ENCODE results near the gene ZKSCAN4. TPM values are rescaled to one million over a fixed set of nuclear protein-coding genes. Genes with fewer than 3 reads are reported as not detected.
A peak's percentile ranks its signal among the peaks of the same experiment; 100 is the strongest.

The ZKSCAN4 gene
- polyA plus RNA-seq (2013, experiment 1 of 2): 4.5 TPM
- 4.9 TPM for polyA plus RNA-seq (2013, experiment 2 of 2)

- H3K4me3 ChIP-seq (ENCODE audit: low read length): peak within 1 kb of the TSS; percentile 89
- H3K27me3 ChIP-seq (ENCODE audit: insufficient read depth, low read length): no peaks in the 10 kb centered on the region; the same call in 1 of the 2 replicates
- H3K4me1 ChIP-seq (ENCODE audit: insufficient read depth, low read length): peaks cover 6% of the 10 kb centered on the region
- H3K9me3 ChIP-seq (ENCODE audit: insufficient read depth, low read depth, low read length): no peaks in the 10 kb centered on the region
- H3K27ac ChIP-seq (ENCODE audit: low read depth, low read length): no peak within 1 kb of the TSS; the same call in 1 of the 2 replicates
- H3K9ac ChIP-seq (ENCODE audit: low read depth, low read length): peak within 1 kb of the TSS; percentile 76
- peaks cover 20% of the 10 kb centered on the region; the same call in 1 of the 2 replicates for H3K36me3 ChIP-seq (ENCODE audit: insufficient read depth, low read length)
- 18% methylated on average over 12 of the region's 14 CpGs for WGBS
Observed at GRCh38 chr6:28252009-28252975, at the start of gene ZKSCAN4. Gene ZKSCAN4 (minus strand): TSS chr6:28252269. CDS start chr6:28251980, 289 bp downstream.

GRCh38 chr6:28296520-28297060 lies 44.5 kb upstream of the ZKSCAN4 start:
- H3K27ac ChIP-seq (ENCODE audit: low read depth, low read length): no peak overlapping the region
- no peaks in the 10 kb centered on the region for H3K27me3 ChIP-seq (ENCODE audit: insufficient read depth, low read length)
- H3K9ac ChIP-seq (ENCODE audit: low read depth, low read length): no peak overlapping the region
- no peak overlapping the region for H3K4me3 ChIP-seq (ENCODE audit: low read length)
- WGBS: 88% methylated on average over 7 of the region's 7 CpGs
- H3K4me1 ChIP-seq (ENCODE audit: insufficient read depth, low read length): no peaks in the 10 kb centered on the region
- peaks cover 34% of the 10 kb centered on the region for H3K36me3 ChIP-seq (ENCODE audit: insufficient read depth, low read length)
- H3K9me3 ChIP-seq (ENCODE audit: insufficient read depth, low read depth, low read length): no peaks in the 10 kb centered on the region

- no peaks in the 10 kb centered on the region for H3K4me1 ChIP-seq (ENCODE audit: insufficient read depth, low read length)
- no peaks in the 10 kb centered on the region for H3K9me3 ChIP-seq (ENCODE audit: insufficient read depth, low read depth, low read length)
- H3K27me3 ChIP-seq (ENCODE audit: insufficient read depth, low read length): no peaks in the 10 kb centered on the region
- no peak overlapping the region for H3K9ac ChIP-seq (ENCODE audit: low read depth, low read length)
- peaks cover 29% of the 10 kb centered on the region for H3K36me3 ChIP-seq (ENCODE audit: insufficient read depth, low read length)
- no peak overlapping the region for H3K27ac ChIP-seq (ENCODE audit: low read depth, low read length)
- H3K4me3 ChIP-seq (ENCODE audit: low read length): no peak overlapping the region
- WGBS: 99% methylated on average over 4 of the region's 5 CpGs
Observed at GRCh38 chr6:28295326-28295725, 43.3 kb upstream of the ZKSCAN4 start.

GRCh38 chr6:28291573-28291972 lies 39.5 kb upstream of the ZKSCAN4 start:
- no peak overlapping the region for H3K9ac ChIP-seq (ENCODE audit: low read depth, low read length)
- peaks cover 43% of the 10 kb centered on the region for H3K36me3 ChIP-seq (ENCODE audit: insufficient read depth, low read length)
- H3K4me3 ChIP-seq (ENCODE audit: low read length): no peak overlapping the region
- H3K27ac ChIP-seq (ENCODE audit: low read depth, low read length): no peak overlapping the region
- H3K9me3 ChIP-seq (ENCODE audit: insufficient read depth, low read depth, low read length): no peaks in the 10 kb centered on the region
- no peaks in the 10 kb centered on the region for H3K4me1 ChIP-seq (ENCODE audit: insufficient read depth, low read length)
- no peaks in the 10 kb centered on the region for H3K27me3 ChIP-seq (ENCODE audit: insufficient read depth, low read length)

GRCh38 chr6:28282926-28283325 lies 30.9 kb upstream of the ZKSCAN4 start:
- 94% methylated on average over 2 of the region's 2 CpGs for WGBS
- H3K4me3 ChIP-seq (ENCODE audit: low read length): peak overlapping the region; percentile 97; the same call in 1 of the 2 replicates

GRCh38 chr6:28281288-28282064 lies 29.4 kb upstream of the ZKSCAN4 start, which contains the start of gene PGBD1:
Gene PGBD1 (plus strand): TSS chr6:28281572. CDS start chr6:28283814, 2,242 bp downstream.
- H3K9me3 ChIP-seq (ENCODE audit: insufficient read depth, low read depth, low read length): no peaks in the 10 kb centered on the region
- under 1% methylated on average over 50 of the region's 50 CpGs for WGBS
- H3K36me3 ChIP-seq (ENCODE audit: insufficient read depth, low read length): peaks cover 40% of the 10 kb centered on the region
- H3K27me3 ChIP-seq (ENCODE audit: insufficient read depth, low read length): 0 out of 2 replicates have a peak, but pooled peaks cover 3% of the 10 kb centered on the region
- peak within 1 kb of the TSS; percentile 66 for H3K27ac ChIP-seq (ENCODE audit: low read depth, low read length)
- peak within 1 kb of the TSS; percentile 97 for H3K4me3 ChIP-seq (ENCODE audit: low read length)
- H3K4me1 ChIP-seq (ENCODE audit: insufficient read depth, low read length): peaks cover 15% of the 10 kb centered on the region
- H3K9ac ChIP-seq (ENCODE audit: low read depth, low read length): peak within 1 kb of the TSS; percentile 82

More at GRCh38 chr6:28282926-28283325, 30.9 kb upstream of the ZKSCAN4 start:
- Histone ChIP-seq H3K9me3 (ENCODE audit: insufficient read depth, low read depth, low read length) (no peaks in the 10 kb centered on the region), H3K27me3 (ENCODE audit: insufficient read depth, low read length) (0 out of 2 replicates have a peak, but pooled peaks cover 3% of the 10 kb centered on the region), H3K4me1 (ENCODE audit: insufficient read depth, low read length) (peaks cover 15% of the 10 kb centered on the region), H3K36me3 (ENCODE audit: insufficient read depth, low read length) (peaks cover 41% of the 10 kb centered on the region), H3K9ac (ENCODE audit: low read depth, low read length) (no peak overlapping the region), H3K27ac (ENCODE audit: low read depth, low read length) (no peak overlapping the region)

- Histone ChIP-seq H3K4me1 (ENCODE audit: insufficient read depth, low read length) (peaks cover 15% of the 10 kb centered on the region), H3K27me3 (ENCODE audit: insufficient read depth, low read length) (0 out of 2 replicates have a peak, but pooled peaks cover 3% of the 10 kb centered on the region), H3K36me3 (ENCODE audit: insufficient read depth, low read length) (peaks cover 40% of the 10 kb centered on the region), H3K27ac (ENCODE audit: low read depth, low read length) (no peak overlapping the region), H3K4me3 (ENCODE audit: low read length) (peak overlapping the region; percentile 97), H3K9me3 (ENCODE audit: insufficient read depth, low read depth, low read length) (no peaks in the 10 kb centered on the region), H3K9ac (ENCODE audit: low read depth, low read length) (peak overlapping the region; percentile 82)
- WGBS: 83% methylated on average over 1 of the region's 3 CpGs
Observed at GRCh38 chr6:28280595-28281287, 28.7 kb upstream of the ZKSCAN4 start.

- peaks cover 12% of the 10 kb centered on the region for H3K4me1 ChIP-seq (ENCODE audit: insufficient read depth, low read length)
- no peak overlapping the region for H3K9ac ChIP-seq (ENCODE audit: low read depth, low read length)
- no peak overlapping the region for H3K4me3 ChIP-seq (ENCODE audit: low read length)
- WGBS: 90% methylated on average over 2 of the region's 3 CpGs
- H3K27ac ChIP-seq (ENCODE audit: low read depth, low read length): no peak overlapping the region
- peaks cover 50% of the 10 kb centered on the region for H3K36me3 ChIP-seq (ENCODE audit: insufficient read depth, low read length)
- 0 out of 2 replicates have a peak, but pooled peaks cover 3% of the 10 kb centered on the region for H3K27me3 ChIP-seq (ENCODE audit: insufficient read depth, low read length)
- H3K9me3 ChIP-seq (ENCODE audit: insufficient read depth, low read depth, low read length): no peaks in the 10 kb centered on the region
Observed at GRCh38 chr6:28277746-28278145, 25.7 kb upstream of the ZKSCAN4 start.

GRCh38 chr6:28274888-28275287 lies 22.8 kb upstream of the ZKSCAN4 start:
- Histone ChIP-seq H3K4me1 (ENCODE audit: insufficient read depth, low read length) (no peaks in the 10 kb centered on the region), H3K9me3 (ENCODE audit: insufficient read depth, low read depth, low read length) (no peaks in the 10 kb centered on the region), H3K9ac (ENCODE audit: low read depth, low read length) (no peak overlapping the region), H3K36me3 (ENCODE audit: insufficient read depth, low read length) (peaks cover 62% of the 10 kb centered on the region), H3K4me3 (ENCODE audit: low read length) (no peak overlapping the region), H3K27ac (ENCODE audit: low read depth, low read length) (no peak overlapping the region), H3K27me3 (ENCODE audit: insufficient read depth, low read length) (no peaks in the 10 kb centered on the region)

GRCh38 chr6:28269492-28269891 lies 17.4 kb upstream of the ZKSCAN4 start:
- no peak overlapping the region for H3K27ac ChIP-seq (ENCODE audit: low read depth, low read length)

More at GRCh38 chr6:28269492-28269891, 17.4 kb upstream of the ZKSCAN4 start:
- Histone ChIP-seq H3K36me3 (ENCODE audit: insufficient read depth, low read length) (peaks cover 29% of the 10 kb centered on the region), H3K27me3 (ENCODE audit: insufficient read depth, low read length) (peaks cover 8% of the 10 kb centered on the region; the same call in 1 of the 2 replicates), H3K9ac (ENCODE audit: low read depth, low read length) (no peak overlapping the region), H3K4me3 (ENCODE audit: low read length) (no peak overlapping the region), H3K4me1 (ENCODE audit: insufficient read depth, low read length) (peaks cover 14% of the 10 kb centered on the region; the same call in 1 of the 2 replicates), H3K9me3 (ENCODE audit: insufficient read depth, low read depth, low read length) (no peaks in the 10 kb centered on the region)
